ENCODE measurements around the gene ITGAL. TPM values are rescaled to one million over a fixed set of nuclear protein-coding genes. Genes with fewer than 3 reads are reported as not detected.

The ITGAL gene
- total RNA-seq (10 to 100 TPM in 2 of 9 donors, 1 to 10 TPM in 4, under 1 TPM in 3; 0.25 to 29.5 (median 1.8) TPM), polyA plus RNA-seq (1 to 10 TPM in 1 of 2 donors, under 1 TPM in 1; 0.47 to 1.3 TPM)
- long read RNA-seq, donor 1, partial matches to known transcripts, result 0 of 1 reads
- long read RNA-seq, donor 1, other reads (novel, unspliced or antisense), result 1 of 1 reads
- long read RNA-seq, donor 2, result 0 reads
- long read RNA-seq, donor 3, result 0 reads

- peak in 3 of 4 donors; percentile 47 to 71 (median 67) for ATAC-seq
- WGBS, 4 donors, result 60 to 67% (median 62%) methylated on average over 8 of the region's 8 CpGs
- Histone ChIP-seq H3K27ac (peak within 1 kb of the TSS in 2 of 12 donors; percentile 13 to 80), H3K9me3 (no peaks in the 10 kb centered on the region), H3K4me1 (peaks cover 0 to 52% (median 0%) of the 10 kb centered on the region in 12 donors), H3K27me3 (peaks cover 5 to 57% (median 10%) of the 10 kb centered on the region in 9 donors), H3K36me3 (no peaks in the 10 kb centered on the region), H3K4me3 (peak within 1 kb of the TSS in 6 of 12 donors; percentile 5 to 61 (median 16))
- peak; percentile 27 to 75 (median 50) for DNase-seq
- intact Hi-C loops (cut with DNase I), result no loop called here
- TF ChIP-seq POLR2A (IDR thresholded peaks at IDR 0.05), result no peak
- TF ChIP-seq CTCF (IDR thresholded peaks at IDR 0.05), result no peak
Observed at GRCh38 chr16:30472328-30472942, at the start of gene ITGAL. TSS of gene ITGAL (plus strand) at chr16:30472742. CDS start at chr16:30472838, 96 bp downstream.

- no peak for DNase-seq
- intact Hi-C loops (cut with DNase I), result loop anchor here in 1 of 10 donors (5.0 kb wide), 1 partner anchor 204 kb away; no protein-coding TSS in a partner anchor
- WGBS, 4 donors, result 93 to 95% (median 94%) methylated on average over 4 of the region's 4 CpGs
Observed at GRCh38 chr16:30428055-30428454, 44.5 kb upstream of the ITGAL start.

GRCh38 chr16:30429418-30429677 is 43.2 kb upstream of the ITGAL start:
- Histone ChIP-seq H3K4me3 (peak overlapping the region; percentile 30 to 88 (median 71)), H3K27ac (peak overlapping the region in 11 of 12 donors; percentile 31 to 79 (median 73)), H3K9me3 (no peaks in the 10 kb centered on the region), H3K36me3 (peaks cover 0 to 24% (median 14%) of the 10 kb centered on the region in 9 donors), H3K27me3 (no peaks in the 10 kb centered on the region), H3K4me1 (peaks cover 0 to 22% (median 13%) of the 10 kb centered on the region in 12 donors)
- intact Hi-C loops (cut with DNase I), result loop anchor here in 1 of 10 donors (5.0 kb wide), 1 partner anchor 203 kb away; no protein-coding TSS in a partner anchor
- no peak for DNase-seq
- 2 to 4% (median 2%) methylated on average over 11 of the region's 11 CpGs for WGBS, 4 donors
- ATAC-seq, result no peak
- TF ChIP-seq CTCF (IDR thresholded peaks at IDR 0.05), result no peak
- no peak for TF ChIP-seq POLR2A (IDR thresholded peaks at IDR 0.05)

More at GRCh38 chr16:30428055-30428454, 44.5 kb upstream of the ITGAL start:
- Histone ChIP-seq H3K27ac (no peak overlapping the region), H3K36me3 (peaks cover 0 to 37% (median 27%) of the 10 kb centered on the region in 9 donors), H3K4me3 (no peak overlapping the region), H3K27me3 (no peaks in the 10 kb centered on the region), H3K4me1 (peaks cover 0 to 22% (median 13%) of the 10 kb centered on the region in 12 donors), H3K9me3 (no peaks in the 10 kb centered on the region)
- TF ChIP-seq CTCF (IDR thresholded peaks at IDR 0.05), result no peak
- TF ChIP-seq POLR2A (IDR thresholded peaks at IDR 0.05), result no peak
- no peak for ATAC-seq

Measured in heart left ventricle (tissue), 16 donors.